GM12874 (cell line): ENCODE results near the gene SLC1A4.

Experiments used
- CTCF ChIP-seq: IDR thresholded peaks from 2 replicates; pipeline ENCODE4 v1.5.1; 2011; ENCODE audit warnings: low read depth, mild to moderate bottlenecking, control low read depth, low read length, moderate library complexity; ENCODE audit not compliant: insufficient read depth

The SLC1A4 gene

GRCh38 chr2:65024149-65024829, 35.1 kb downstream of the SLC1A4 start:
- no peak for TF ChIP-seq CTCF

GRCh38 chr2:65025453-65026123, 36.4 kb downstream of the SLC1A4 start:
- no peak for TF ChIP-seq CTCF

- no peak for TF ChIP-seq CTCF
Measured at GRCh38 chr2:65026154-65026553, 37.0 kb downstream of the SLC1A4 start.

DNA sequence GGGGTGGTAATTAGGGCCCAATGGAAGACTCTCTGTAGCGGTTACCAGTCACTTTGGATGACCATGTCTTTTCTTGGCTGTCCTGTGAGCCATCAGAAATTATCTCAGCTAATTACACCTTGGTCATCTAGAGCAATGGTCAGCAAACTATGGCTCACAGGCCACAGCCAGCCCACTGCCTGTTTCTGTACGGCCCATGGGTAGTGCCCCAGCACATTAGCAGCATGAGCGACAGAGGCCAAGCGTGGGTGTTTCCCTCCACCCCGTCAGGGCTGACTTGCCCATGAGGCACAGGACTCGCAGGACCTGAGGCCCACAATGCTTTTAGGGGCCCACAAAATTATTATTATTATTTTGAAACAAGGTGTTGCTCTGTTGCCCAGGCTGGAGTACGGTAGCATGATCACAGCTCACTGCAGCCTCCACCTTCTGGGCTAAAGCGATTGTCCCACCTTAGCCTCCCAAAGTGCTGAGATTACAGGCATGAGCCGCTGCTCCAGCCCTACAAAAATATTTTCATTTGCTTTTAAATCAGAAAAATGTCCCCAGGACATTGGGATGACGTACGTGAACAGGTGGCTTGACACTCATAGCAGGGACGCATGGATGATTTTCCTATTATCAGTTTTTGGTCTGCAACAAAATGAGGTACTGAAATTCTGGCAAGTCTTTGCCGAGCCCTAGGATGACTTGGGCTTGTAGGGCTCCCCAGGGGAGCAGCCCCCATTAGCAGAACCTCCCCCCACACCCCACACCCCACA, 37.7 kb downstream of the SLC1A4 start:
- TF ChIP-seq CTCF, result no peak

DNA sequence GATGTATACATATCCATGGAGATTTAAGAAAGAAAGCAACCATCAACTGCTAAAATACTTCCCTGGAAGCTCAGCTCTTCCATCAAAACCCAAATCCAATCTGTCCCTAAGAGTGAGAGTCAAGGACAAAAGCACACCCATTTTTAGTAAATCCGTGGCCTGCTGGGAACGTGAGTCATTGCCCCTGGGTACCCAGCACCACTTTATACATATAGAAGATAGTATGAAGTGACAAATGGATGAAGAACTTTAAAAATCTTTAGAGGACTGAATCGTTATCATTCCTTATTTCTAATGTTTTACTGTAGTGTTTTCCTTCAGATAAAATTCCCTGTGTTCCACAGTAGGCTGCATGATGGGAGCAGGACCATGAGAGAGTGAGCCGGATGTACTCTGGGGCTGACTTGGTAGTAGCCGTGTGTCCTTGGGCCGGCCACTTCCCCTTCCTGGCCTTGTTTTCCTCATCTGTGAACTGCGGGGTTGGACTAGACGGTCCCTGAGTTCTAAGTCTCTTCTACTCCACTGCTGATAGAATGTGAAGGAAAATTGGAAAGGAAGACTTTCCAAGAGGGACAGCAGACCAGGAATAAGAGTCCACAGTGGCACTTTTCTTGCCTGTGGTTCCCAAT, 38.5 kb downstream of the SLC1A4 start:
- TF ChIP-seq CTCF, result no peak

DNA sequence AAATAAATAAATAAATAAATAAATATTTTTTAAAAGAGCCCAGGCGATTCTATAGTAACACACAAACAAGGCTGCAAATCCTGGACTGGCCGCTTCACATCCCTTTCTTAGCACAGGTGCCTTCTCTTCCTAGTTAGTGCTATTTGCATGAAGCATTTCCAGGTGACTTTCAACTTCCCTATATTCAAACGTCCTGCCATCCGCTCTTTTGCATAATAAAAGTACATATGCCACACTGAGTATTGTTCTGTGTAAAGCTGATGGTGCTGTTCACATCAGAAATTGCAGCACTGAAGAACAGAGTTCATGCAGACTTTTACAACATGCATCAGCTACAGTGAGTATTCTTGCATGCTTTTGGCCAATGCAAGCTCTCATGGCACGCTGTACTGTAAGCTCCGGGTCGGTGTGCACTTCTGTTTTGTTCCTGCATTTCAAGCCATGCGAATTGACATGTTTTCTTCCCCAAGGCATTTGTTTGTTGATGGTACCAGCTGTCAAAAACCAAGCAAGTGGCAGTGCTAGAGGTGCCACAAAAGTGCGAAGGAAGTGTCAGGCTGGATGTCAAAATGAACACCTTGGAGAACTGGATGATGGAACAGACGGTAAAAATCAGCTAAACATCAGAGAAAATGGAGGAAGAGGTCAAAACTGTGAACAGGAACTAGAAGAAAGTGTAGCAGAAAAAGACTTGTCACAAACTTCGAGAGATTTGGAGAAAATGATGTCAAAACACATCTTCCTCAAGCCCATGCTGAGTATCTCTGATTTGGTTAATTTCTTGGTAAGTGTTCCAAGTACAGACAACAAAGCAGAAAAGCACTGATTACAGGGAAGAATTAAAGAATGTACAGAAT, 41.5 kb downstream of the SLC1A4 start:
- no peak for TF ChIP-seq CTCF
